ENCODE results near the gene SLC17A3. TPM values are rescaled to one million over a fixed set of nuclear protein-coding genes. Genes with fewer than 3 reads are reported as not detected.

SLC17A3 gene
- total and polyA plus RNA-seq, 2 donors from 2014 or later, result 14.0 to 149 TPM

GRCh38 chr6:25883991-25884390, 9.9 kb upstream of the SLC17A3 start:
- peaks cover 0 to 21% (median 0%) of the 10 kb centered on the region in 3 donors for H3K4me1 ChIP-seq (ENCODE audit: control insufficient read depth in 2 of 3, insufficient read depth in 2 of 3, low read depth in 1 of 3, low read length in 3 of 3)
- no peak for TF ChIP-seq CTCF (IDR thresholded peaks at IDR 0.05; ENCODE audit: borderline replicate concordance, extremely low read depth, insufficient read depth)
- H3K4me3 ChIP-seq (ENCODE audit: low read length in 3 of 3), result no peak overlapping the region
- FAIRE-seq (peak; percentile 37), DNase-seq (peak in 1 of 5 donors; percentile 4)
- intact Hi-C loops (cut with DNase I), result no loop called here
- peak overlapping the region; percentile 20 to 30 for H3K27ac ChIP-seq (ENCODE audit: low read depth in 2 of 2, low read length in 2 of 2)
- no peaks in the 10 kb centered on the region for H3K36me3 ChIP-seq (ENCODE audit: control insufficient read depth in 2 of 3, insufficient read depth in 3 of 3, low read length in 3 of 3)
- no peaks in the 10 kb centered on the region for H3K27me3 ChIP-seq (ENCODE audit: control insufficient read depth, insufficient read depth, low read length)
- H3K9me3 ChIP-seq (ENCODE audit: control insufficient read depth in 2 of 3, insufficient read depth in 1 of 3, low read length in 3 of 3), result peaks cover 0 to 6% (median 0%) of the 10 kb centered on the region in 3 donors
- H3K9ac ChIP-seq (ENCODE audit: low read length in 3 of 3), result no peak overlapping the region

GRCh38 chr6:25883536-25883935, 9.5 kb upstream of the SLC17A3 start:
- peak overlapping the region; percentile 20 to 30 for H3K27ac ChIP-seq (ENCODE audit: low read depth in 2 of 2, low read length in 2 of 2)
- H3K4me3 ChIP-seq (ENCODE audit: low read length in 3 of 3), result no peak overlapping the region
- intact Hi-C loops (cut with DNase I), result no loop called here
- H3K27me3 ChIP-seq (ENCODE audit: control insufficient read depth, insufficient read depth, low read length), result no peaks in the 10 kb centered on the region
- peaks cover 0 to 21% (median 0%) of the 10 kb centered on the region in 3 donors for H3K4me1 ChIP-seq (ENCODE audit: control insufficient read depth in 2 of 3, insufficient read depth in 2 of 3, low read depth in 1 of 3, low read length in 3 of 3)
- peaks cover 0 to 6% (median 0%) of the 10 kb centered on the region in 3 donors for H3K9me3 ChIP-seq (ENCODE audit: control insufficient read depth in 2 of 3, insufficient read depth in 1 of 3, low read length in 3 of 3)
- FAIRE-seq (no peak), DNase-seq (no peak)
- H3K9ac ChIP-seq (ENCODE audit: low read length in 3 of 3), result no peak overlapping the region
- TF ChIP-seq CTCF (IDR thresholded peaks at IDR 0.05; ENCODE audit: borderline replicate concordance, extremely low read depth, insufficient read depth), result no peak
- H3K36me3 ChIP-seq (ENCODE audit: control insufficient read depth in 2 of 3, insufficient read depth in 3 of 3, low read length in 3 of 3), result no peaks in the 10 kb centered on the region

- intact Hi-C loops (cut with DNase I), result no loop called here
- Histone ChIP-seq H3K27ac (ENCODE audit: low read depth in 2 of 2, low read length in 2 of 2) (peak overlapping the region in 1 of 2 donors; percentile 26), H3K36me3 (ENCODE audit: control insufficient read depth in 2 of 3, insufficient read depth in 3 of 3, low read length in 3 of 3) (no peaks in the 10 kb centered on the region), H3K27me3 (ENCODE audit: control insufficient read depth, insufficient read depth, low read length) (no peaks in the 10 kb centered on the region), H3K9ac (ENCODE audit: low read length in 3 of 3) (no peak overlapping the region), H3K4me3 (ENCODE audit: low read length in 3 of 3) (peak overlapping the region in 1 of 3 donors; percentile 22), H3K9me3 (ENCODE audit: control insufficient read depth in 2 of 3, insufficient read depth in 1 of 3, low read length in 3 of 3) (peaks cover 0 to under 1% (median 0%) of the 10 kb centered on the region in 3 donors), H3K4me1 (ENCODE audit: control insufficient read depth in 2 of 3, insufficient read depth in 2 of 3, low read depth in 1 of 3, low read length in 3 of 3) (peaks cover 0 to 21% (median 0%) of the 10 kb centered on the region in 3 donors)
- FAIRE-seq (no peak), DNase-seq (peak in 3 of 5 donors; percentile 15 to 75 (median 32))
- no peak for TF ChIP-seq CTCF (IDR thresholded peaks at IDR 0.05; ENCODE audit: borderline replicate concordance, extremely low read depth, insufficient read depth)
Observed at GRCh38 chr6:25882051-25882496, 8.0 kb upstream of the SLC17A3 start.

- TF ChIP-seq CTCF (IDR thresholded peaks at IDR 0.05; ENCODE audit: borderline replicate concordance, extremely low read depth, insufficient read depth), result no peak
- no peak for FAIRE-seq
Observed at GRCh38 chr6:25880601-25881000, 6.6 kb upstream of the SLC17A3 start.

More at GRCh38 chr6:25880601-25881000, 6.6 kb upstream of the SLC17A3 start:
- peak in 1 of 5 donors; percentile 8 for DNase-seq
- Histone ChIP-seq H3K9me3 (ENCODE audit: control insufficient read depth in 2 of 3, insufficient read depth in 1 of 3, low read length in 3 of 3) (no peaks in the 10 kb centered on the region), H3K9ac (ENCODE audit: low read length in 3 of 3) (no peak overlapping the region), H3K27ac (ENCODE audit: low read depth in 2 of 2, low read length in 2 of 2) (peak overlapping the region; percentile 48 to 52), H3K36me3 (ENCODE audit: control insufficient read depth in 2 of 3, insufficient read depth in 3 of 3, low read length in 3 of 3) (no peaks in the 10 kb centered on the region), H3K4me1 (ENCODE audit: control insufficient read depth in 2 of 3, insufficient read depth in 2 of 3, low read depth in 1 of 3, low read length in 3 of 3) (peaks cover 0 to 24% (median 0%) of the 10 kb centered on the region in 3 donors), H3K4me3 (ENCODE audit: low read length in 3 of 3) (no peak overlapping the region), H3K27me3 (ENCODE audit: control insufficient read depth, insufficient read depth, low read length) (no peaks in the 10 kb centered on the region)
- intact Hi-C loops (cut with DNase I), result no loop called here

Measured in kidney (tissue), 14 donors.